ENCODE measurements around the gene KDM3A. TPM values are rescaled to one million over a fixed set of nuclear protein-coding genes. Genes with fewer than 3 reads are reported as not detected.

Gene KDM3A
- total RNA-seq, 4 donors from 2014 or later, result 37.3 to 68.6 (median 52.0) TPM

GRCh38 chr2:86518481-86518880, 77.3 kb downstream of the KDM3A start:
- peaks cover 0 to 5% (median 0%) of the 10 kb centered on the region in 4 donors for H3K36me3 ChIP-seq
- H3K4me1 ChIP-seq, result peaks cover 0 to 24% (median 14%) of the 10 kb centered on the region in 4 donors
- WGBS, result 63% methylated on average over 3 of the region's 3 CpGs
- TF ChIP-seq EP300 (IDR thresholded peaks at IDR 0.05), result no peak
- TF ChIP-seq CTCF (IDR thresholded peaks at IDR 0.05), result peak; percentile 53 to 64 (median 63)
- H3K9me3 ChIP-seq, result peaks cover 0 to 4% (median 0%) of the 10 kb centered on the region in 4 donors
- peak overlapping the region in 1 of 4 donors; percentile 30 for H3K27ac ChIP-seq (replicated peaks in 1 of 4)
- no peak for DNase-seq (ENCODE audit: extremely low spot score)
- intact Hi-C loops (cut with DNase I), result no loop called here
- H3K4me3 ChIP-seq, result no peak overlapping the region
- H3K27me3 ChIP-seq, result no peaks in the 10 kb centered on the region

GRCh38 chr2:86519349-86519748, 78.2 kb downstream of the KDM3A start:
- Histone ChIP-seq H3K4me3 (no peak overlapping the region), H3K27me3 (no peaks in the 10 kb centered on the region), H3K9me3 (peaks cover 0 to 4% (median 0%) of the 10 kb centered on the region in 4 donors), H3K4me1 (peaks cover 0 to 19% (median 9%) of the 10 kb centered on the region in 4 donors), H3K36me3 (peaks cover 0 to 5% (median 0%) of the 10 kb centered on the region in 4 donors), H3K27ac (replicated peaks in 1 of 4) (peak overlapping the region in 1 of 4 donors; percentile 30)
- intact Hi-C loops (cut with DNase I), result no loop called here
- TF ChIP-seq CTCF (IDR thresholded peaks at IDR 0.05) (no peak), POLR2AphosphoS5 (IDR thresholded peaks at IDR 0.05) (no peak), EP300 (IDR thresholded peaks at IDR 0.05) (no peak), POLR2A (IDR thresholded peaks at IDR 0.05; ENCODE audit: low read depth) (no peak)
- DNase-seq (ENCODE audit: extremely low spot score), result no peak
- WGBS, result 68% methylated on average over 1 of the region's 1 CpG

GRCh38 chr2:86520153-86520552, 79.0 kb downstream of the KDM3A start:
- Histone ChIP-seq H3K4me1 (peaks cover 0 to 17% (median 8%) of the 10 kb centered on the region in 4 donors), H3K4me3 (no peak overlapping the region), H3K36me3 (peaks cover 0 to 5% (median 0%) of the 10 kb centered on the region in 4 donors), H3K27ac (replicated peaks in 1 of 4) (no peak overlapping the region), H3K9me3 (peaks cover 0 to 4% (median 0%) of the 10 kb centered on the region in 4 donors), H3K27me3 (no peaks in the 10 kb centered on the region)
- TF ChIP-seq EP300 (IDR thresholded peaks at IDR 0.05), result no peak
- no peak for TF ChIP-seq CTCF (IDR thresholded peaks at IDR 0.05)
- TF ChIP-seq POLR2AphosphoS5 (IDR thresholded peaks at IDR 0.05), result no peak
- TF ChIP-seq POLR2A (IDR thresholded peaks at IDR 0.05; ENCODE audit: low read depth), result no peak
- WGBS, result 80% methylated on average over 1 of the region's 1 CpG
- DNase-seq (ENCODE audit: extremely low spot score), result no peak
- intact Hi-C loops (cut with DNase I), result no loop called here

GRCh38 chr2:86521922-86522321, 80.8 kb downstream of the KDM3A start:
- no peaks in the 10 kb centered on the region for H3K27me3 ChIP-seq
- WGBS, result 93% methylated on average over 1 of the region's 1 CpG
- peaks cover 0 to 17% (median 8%) of the 10 kb centered on the region in 4 donors for H3K4me1 ChIP-seq
- no peak for DNase-seq (ENCODE audit: extremely low spot score)
- H3K36me3 ChIP-seq, result peaks cover 0 to 16% (median 7%) of the 10 kb centered on the region in 4 donors
- no peak for TF ChIP-seq EP300 (IDR thresholded peaks at IDR 0.05)
- no peak for TF ChIP-seq POLR2A (IDR thresholded peaks at IDR 0.05; ENCODE audit: low read depth)
- no peak for TF ChIP-seq POLR2AphosphoS5 (IDR thresholded peaks at IDR 0.05)
- no peak for TF ChIP-seq CTCF (IDR thresholded peaks at IDR 0.05)
- peaks cover 0 to 4% (median 0%) of the 10 kb centered on the region in 4 donors for H3K9me3 ChIP-seq
- intact Hi-C loops (cut with DNase I), result no loop called here
- H3K27ac ChIP-seq (replicated peaks in 1 of 4), result no peak overlapping the region
- no peak overlapping the region for H3K4me3 ChIP-seq

- peaks cover 0 to 17% (median 8%) of the 10 kb centered on the region in 4 donors for H3K4me1 ChIP-seq
- no peaks in the 10 kb centered on the region for H3K27me3 ChIP-seq
- peaks cover 0 to 23% (median 15%) of the 10 kb centered on the region in 4 donors for H3K36me3 ChIP-seq
- H3K9me3 ChIP-seq, result peaks cover 0 to 4% (median 0%) of the 10 kb centered on the region in 4 donors
- DNase-seq (ENCODE audit: extremely low spot score), result no peak
- WGBS, result 78% methylated on average over 2 of the region's 2 CpGs
- TF ChIP-seq POLR2AphosphoS5 (IDR thresholded peaks at IDR 0.05) (no peak), EP300 (IDR thresholded peaks at IDR 0.05) (no peak), POLR2A (IDR thresholded peaks at IDR 0.05; ENCODE audit: low read depth) (no peak), CTCF (IDR thresholded peaks at IDR 0.05) (no peak)
- intact Hi-C loops (cut with DNase I), result no loop called here
- H3K27ac ChIP-seq (replicated peaks in 1 of 4), result no peak overlapping the region
- no peak overlapping the region for H3K4me3 ChIP-seq
Observed at GRCh38 chr2:86522711-86523110, 81.5 kb downstream of the KDM3A start.
